ENCODE measurements around the gene HS3ST2. TPM values are rescaled to one million over a fixed set of nuclear protein-coding genes. Genes with fewer than 3 reads are reported as not detected.

The HS3ST2 gene
- total and polyA plus RNA-seq, 2 experiments from 2014 or later: 0.17 TPM; not detected in 1

DNA sequence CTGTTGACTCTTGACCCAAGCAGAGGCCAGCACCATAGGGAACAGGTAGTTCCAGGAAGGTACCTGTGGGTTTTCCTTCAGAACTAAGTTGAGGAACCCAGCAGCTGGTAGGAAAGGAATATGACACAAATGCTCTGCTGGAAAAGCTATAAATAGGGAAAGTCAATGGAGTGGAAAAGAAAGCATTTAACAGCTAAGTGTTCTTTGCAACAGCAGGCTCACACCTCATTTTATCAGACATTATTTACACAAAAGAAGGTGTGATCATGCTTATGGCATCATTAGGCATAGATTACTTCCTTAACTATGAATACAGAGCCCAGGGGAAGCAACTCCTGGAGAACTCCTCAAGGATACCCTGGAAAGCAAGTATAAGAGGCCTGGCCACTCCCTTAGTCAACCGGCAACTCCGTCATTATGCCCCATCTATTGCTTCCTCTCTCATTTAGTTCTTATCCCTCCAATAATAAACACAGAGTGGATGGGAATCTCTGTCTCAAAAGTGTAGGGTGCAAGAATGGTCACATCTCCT is 128.1 kb downstream of the HS3ST2 start:
- Histone ChIP-seq H3K79me2 (no peaks in the 10 kb centered on the region), H3K9me2 (replicated peaks; ENCODE audit: insufficient read depth) (no peaks in the 10 kb centered on the region), H3K36me3 (replicated peaks; ENCODE audit: insufficient read depth, low read depth) (no peaks in the 10 kb centered on the region), H3K4me1 (ENCODE audit: insufficient read depth) (no peaks in the 10 kb centered on the region), H2AFZ (no peak overlapping the region), H3K4me3 (no peak overlapping the region), H3K27ac (no peak overlapping the region), H3K9me3 (ENCODE audit: low read depth) (no peaks in the 10 kb centered on the region), H4K20me1 (ENCODE audit: insufficient read depth, poor library complexity, severe bottlenecking) (no peaks in the 10 kb centered on the region), H3K27me3 (peaks cover 14% of the 10 kb centered on the region), H3K4me2 (no peak overlapping the region)
- no peak for TF ChIP-seq EZH2 (IDR thresholded peaks at IDR 0.05; ENCODE audit: borderline replicate concordance)
- TF ChIP-seq, protein P1, sequence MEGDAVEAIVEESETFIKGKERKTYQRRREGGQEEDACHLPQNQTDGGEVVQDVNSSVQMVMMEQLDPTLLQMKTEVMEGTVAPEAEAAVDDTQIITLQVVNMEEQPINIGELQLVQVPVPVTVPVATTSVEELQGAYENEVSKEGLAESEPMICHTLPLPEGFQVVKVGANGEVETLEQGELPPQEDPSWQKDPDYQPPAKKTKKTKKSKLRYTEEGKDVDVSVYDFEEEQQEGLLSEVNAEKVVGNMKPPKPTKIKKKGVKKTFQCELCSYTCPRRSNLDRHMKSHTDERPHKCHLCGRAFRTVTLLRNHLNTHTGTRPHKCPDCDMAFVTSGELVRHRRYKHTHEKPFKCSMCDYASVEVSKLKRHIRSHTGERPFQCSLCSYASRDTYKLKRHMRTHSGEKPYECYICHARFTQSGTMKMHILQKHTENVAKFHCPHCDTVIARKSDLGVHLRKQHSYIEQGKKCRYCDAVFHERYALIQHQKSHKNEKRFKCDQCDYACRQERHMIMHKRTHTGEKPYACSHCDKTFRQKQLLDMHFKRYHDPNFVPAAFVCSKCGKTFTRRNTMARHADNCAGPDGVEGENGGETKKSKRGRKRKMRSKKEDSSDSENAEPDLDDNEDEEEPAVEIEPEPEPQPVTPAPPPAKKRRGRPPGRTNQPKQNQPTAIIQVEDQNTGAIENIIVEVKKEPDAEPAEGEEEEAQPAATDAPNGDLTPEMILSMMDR (IDR thresholded peaks at IDR 0.05; ENCODE audit: poor library complexity): no peak
- TF ChIP-seq EZH2phosphoT487 (IDR thresholded peaks at IDR 0.05; ENCODE audit: low read depth, severe bottlenecking, unreplicated experiment): no peak
- no peak for DNase-seq (ENCODE audit: low spot score)
- WGBS (ENCODE audit: low lambda C conversion rate, missing lambda C conversion rate): 90% methylated on average over 2 of the region's 2 CpGs

DNA sequence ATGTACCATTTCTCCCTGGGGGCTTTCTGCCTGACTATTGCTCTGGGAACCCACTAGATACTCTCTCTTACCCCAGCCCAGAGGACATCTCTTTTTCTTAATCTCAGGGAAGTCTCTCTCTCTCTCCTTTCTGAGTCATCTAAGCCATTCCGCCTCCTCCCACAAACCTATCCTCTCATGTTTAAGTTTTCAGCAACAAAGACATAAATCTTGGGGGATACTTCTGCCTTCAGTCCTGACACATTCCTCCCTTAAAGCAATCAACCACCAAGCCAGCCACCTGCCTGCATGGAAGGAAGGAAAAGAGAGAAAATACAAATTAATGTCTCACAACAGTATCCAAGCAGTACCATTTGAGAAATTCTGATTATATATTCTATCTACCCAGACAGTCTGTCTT is 128.8 kb downstream of the HS3ST2 start:
- no peaks in the 10 kb centered on the region for H3K9me3 ChIP-seq (ENCODE audit: low read depth)
- no peak overlapping the region for H3K27ac ChIP-seq
- 81% methylated on average over 1 of the region's 1 CpG for WGBS (ENCODE audit: low lambda C conversion rate, missing lambda C conversion rate)
- no peak overlapping the region for H3K4me3 ChIP-seq
- no peaks in the 10 kb centered on the region for H3K36me3 ChIP-seq (replicated peaks; ENCODE audit: insufficient read depth, low read depth)
- no peak for TF ChIP-seq EZH2phosphoT487 (IDR thresholded peaks at IDR 0.05; ENCODE audit: low read depth, severe bottlenecking, unreplicated experiment)
- TF ChIP-seq, protein P1 (IDR thresholded peaks at IDR 0.05; ENCODE audit: poor library complexity): no peak
- TF ChIP-seq EZH2 (IDR thresholded peaks at IDR 0.05; ENCODE audit: borderline replicate concordance): no peak
- H3K9me2 ChIP-seq (replicated peaks; ENCODE audit: insufficient read depth): no peaks in the 10 kb centered on the region
- peaks cover 14% of the 10 kb centered on the region for H3K27me3 ChIP-seq
- no peaks in the 10 kb centered on the region for H3K79me2 ChIP-seq
- no peak overlapping the region for H2AFZ ChIP-seq
- H4K20me1 ChIP-seq (ENCODE audit: insufficient read depth, poor library complexity, severe bottlenecking): no peaks in the 10 kb centered on the region
- no peak for DNase-seq (ENCODE audit: low spot score)
- no peak overlapping the region for H3K4me2 ChIP-seq
- H3K4me1 ChIP-seq (ENCODE audit: insufficient read depth): no peaks in the 10 kb centered on the region

DNA sequence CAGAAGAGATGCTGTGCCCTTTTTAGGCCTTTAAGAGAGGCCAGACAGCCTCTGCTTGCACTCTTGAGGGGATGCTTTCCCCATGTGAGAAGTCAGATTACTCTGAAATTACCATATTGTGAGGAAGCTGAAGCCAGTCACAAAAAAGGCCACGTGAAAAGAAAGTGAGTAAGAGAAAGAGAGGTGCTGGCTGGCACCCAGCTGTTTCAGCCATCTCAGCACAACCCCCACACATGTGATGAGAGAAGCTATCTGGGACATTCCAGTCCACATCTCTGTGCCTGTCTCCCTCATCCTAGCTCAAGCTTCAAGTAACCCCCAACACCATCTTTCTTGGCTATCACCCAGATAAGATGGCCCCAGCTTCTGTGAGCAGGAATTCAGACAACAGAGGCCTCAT is 131.4 kb downstream of the HS3ST2 start:
- 43% methylated on average over 1 of the region's 1 CpG for WGBS (ENCODE audit: low lambda C conversion rate, missing lambda C conversion rate)
- Histone ChIP-seq H3K4me2 (no peak overlapping the region), H3K79me2 (no peaks in the 10 kb centered on the region), H3K27me3 (peaks cover 14% of the 10 kb centered on the region), H3K36me3 (replicated peaks; ENCODE audit: insufficient read depth, low read depth) (no peaks in the 10 kb centered on the region), H3K9me2 (replicated peaks; ENCODE audit: insufficient read depth) (no peaks in the 10 kb centered on the region), H3K9me3 (ENCODE audit: low read depth) (no peaks in the 10 kb centered on the region), H2AFZ (no peak overlapping the region), H3K4me3 (no peak overlapping the region), H3K4me1 (ENCODE audit: insufficient read depth) (no peaks in the 10 kb centered on the region), H3K27ac (no peak overlapping the region), H4K20me1 (ENCODE audit: insufficient read depth, poor library complexity, severe bottlenecking) (no peaks in the 10 kb centered on the region)
- TF ChIP-seq, protein P1 (IDR thresholded peaks at IDR 0.05; ENCODE audit: poor library complexity): no peak
- TF ChIP-seq EZH2phosphoT487 (IDR thresholded peaks at IDR 0.05; ENCODE audit: low read depth, severe bottlenecking, unreplicated experiment) (no peak), EZH2 (IDR thresholded peaks at IDR 0.05; ENCODE audit: borderline replicate concordance) (no peak)
- DNase-seq (ENCODE audit: low spot score): no peak

Measured in hepatocyte (in vitro differentiated cells).